ENCODE measurements around the gene LDHAL6A. TPM values are rescaled to one million over a fixed set of nuclear protein-coding genes. Genes with fewer than 3 reads are reported as not detected.
A peak's percentile ranks its signal among the peaks of the same experiment; 100 is the strongest.

LDHAL6A gene
- polyA plus RNA-seq, 2 of the 4 experiments (the other 2 are of a cell fraction): not detected

GRCh38 chr11:18457450-18457849 lies 1.8 kb downstream of the LDHAL6A start (continued):
- no peak for TF ChIP-seq KDM5A (IDR thresholded peaks at IDR 0.05)
- TF ChIP-seq ZNF302 (CRISPR knock-in tag; IDR thresholded peaks at IDR 0.05): no peak

- ATAC-seq (no peak), DNase-seq (ENCODE audit: low read depth in 1 of 2, low spot score in 1 of 2) (no peak), FAIRE-seq (no peak)
- peaks cover 8% of the 10 kb centered on the region; the same call in 1 of the 3 replicates for H3K4me1 ChIP-seq
- POLR2A ChIA-PET: no interaction called here
- H3K4me3 ChIP-seq: no peak overlapping the region
- H3K4me2 ChIP-seq: no peak overlapping the region
- no peak overlapping the region for H3K27ac ChIP-seq
- TF ChIP-seq ZC3H11A (IDR thresholded peaks at IDR 0.05) (no peak), BHLHE40 (IDR thresholded peaks at IDR 0.05; ENCODE audit: low read depth, low read length) (no peak), MAFK (IDR thresholded peaks at IDR 0.05; ENCODE audit: partially characterized antibody) (peak; percentile 79), SREBF2 (IDR thresholded peaks at IDR 0.05) (no peak)
- CTCF ChIA-PET: interaction anchor here (1.2 kb wide), 1 partner anchor 344 kb away, joined by 3 read pairs; no protein-coding TSS in a partner anchor
- no peaks in the 10 kb centered on the region for H3K9me3 ChIP-seq
- WGBS (ENCODE audit: missing lambda C conversion rate): 78% methylated on average over 4 of the region's 4 CpGs
Observed at GRCh38 chr11:18459634-18460033, 4.0 kb downstream of the LDHAL6A start.

GRCh38 chr11:18461909-18462308 lies 6.3 kb downstream of the LDHAL6A start:
- Histone ChIP-seq H3K4me3 (no peak overlapping the region), H3K4me1 (peaks cover 8% of the 10 kb centered on the region; the same call in 1 of the 3 replicates), H3K4me2 (no peak overlapping the region), H3K27ac (no peak overlapping the region), H3K9me3 (no peaks in the 10 kb centered on the region)
- no peak for FAIRE-seq
- POLR2A ChIA-PET: no interaction called here
- WGBS (ENCODE audit: missing lambda C conversion rate): 90% methylated on average over 6 of the region's 6 CpGs
- CTCF ChIA-PET: no interaction called here
- no peak for DNase-seq (ENCODE audit: low read depth in 1 of 2, low spot score in 1 of 2)
- ATAC-seq: no peak
- TF ChIP-seq FOXS1 (CRISPR knock-in tag; IDR thresholded peaks at IDR 0.05) (no peak), KDM5A (IDR thresholded peaks at IDR 0.05) (no peak), CHD2 (IDR thresholded peaks at IDR 0.05; ENCODE audit: low read length, partially characterized antibody) (no peak), BCL3 (IDR thresholded peaks at IDR 0.05) (no peak), MYC (IDR thresholded peaks at IDR 0.05; ENCODE audit: borderline replicate concordance, low read length) (no peak), EP300 (IDR thresholded peaks at IDR 0.05) (no peak), REST (IDR thresholded peaks at IDR 0.05) (no peak), USF2 (IDR thresholded peaks at IDR 0.05) (no peak), HDAC2 (IDR thresholded peaks at IDR 0.05) (no peak), HOXA7 (CRISPR knock-in tag; IDR thresholded peaks at IDR 0.05) (no peak), HOXB13 (CRISPR knock-in tag; IDR thresholded peaks at IDR 0.05; ENCODE audit: low read depth) (no peak), RFX5 (IDR thresholded peaks at IDR 0.05) (no peak), ZNF302 (CRISPR knock-in tag; IDR thresholded peaks at IDR 0.05) (no peak), NR3C1 (IDR thresholded peaks at IDR 0.05) (no peak), ZFP36 (IDR thresholded peaks at IDR 0.05; ENCODE audit: borderline replicate concordance, partially characterized antibody) (no peak)

All from A549 (cell line).